ENCODE measurements around the gene C10orf53.

The C10orf53 gene

GRCh38 chr10:49653273-49653929 lies 26.1 kb upstream of the C10orf53 start:
- POLR2A ChIA-PET, result no interaction called here
- no peaks in the 10 kb centered on the region for H3K36me3 ChIP-seq (ENCODE audit: control insufficient read depth in 2 of 2, insufficient read depth in 1 of 2, low read length in 2 of 2)
- CTCF ChIA-PET, result interaction anchor here (0.6 kb wide), 1 partner anchor 19 kb away, joined by 3 read pairs; no protein-coding TSS in a partner anchor
- TF ChIP-seq ZNF362 (tag by site-specific recombination; IDR thresholded peaks at IDR 0.05), result no peak
- TF ChIP-seq REPIN1 (tag by site-specific recombination; IDR thresholded peaks at IDR 0.05; ENCODE audit: low read depth), result no peak
- no peak for TF ChIP-seq ZNF501 (tag by site-specific recombination; IDR thresholded peaks at IDR 0.05)
- no peak for TF ChIP-seq ZNF223 (tag by site-specific recombination; IDR thresholded peaks at IDR 0.05)
- H3K27ac ChIP-seq (ENCODE audit: extremely low read depth, low read depth, low read length), result no peak overlapping the region
- no peaks in the 10 kb centered on the region for H3K9me3 ChIP-seq (ENCODE audit: control insufficient read depth, insufficient read depth, low read depth, low read length)
- no peak overlapping the region for H3K4me3 ChIP-seq (ENCODE audit: low read depth, low read length)
- H3K4me1 ChIP-seq (ENCODE audit: control insufficient read depth, insufficient read depth, low read length), result no peaks in the 10 kb centered on the region

GRCh38 chr10:49654036-49654693 lies 25.3 kb upstream of the C10orf53 start:
- H3K27ac ChIP-seq (ENCODE audit: extremely low read depth, low read depth, low read length), result no peak overlapping the region
- no peaks in the 10 kb centered on the region for H3K36me3 ChIP-seq (ENCODE audit: control insufficient read depth in 2 of 2, insufficient read depth in 1 of 2, low read length in 2 of 2)
- no peaks in the 10 kb centered on the region for H3K9me3 ChIP-seq (ENCODE audit: control insufficient read depth, insufficient read depth, low read depth, low read length)
- ChIA-PET POLR2A (no interaction called here), CTCF (no interaction called here)
- H3K4me3 ChIP-seq (ENCODE audit: low read depth, low read length), result no peak overlapping the region
- no peaks in the 10 kb centered on the region for H3K4me1 ChIP-seq (ENCODE audit: control insufficient read depth, insufficient read depth, low read length)
- TF ChIP-seq ZNF211 (tag by site-specific recombination; IDR thresholded peaks at IDR 0.05; ENCODE audit: low read depth) (no peak), ZNF701 (tag by site-specific recombination; IDR thresholded peaks at IDR 0.05) (no peak), MZF1 (tag by site-specific recombination; IDR thresholded peaks at IDR 0.05; ENCODE audit: borderline replicate concordance) (no peak), YY2 (tag by site-specific recombination; IDR thresholded peaks at IDR 0.05) (no peak), SP2 (tag by site-specific recombination; IDR thresholded peaks at IDR 0.05) (no peak), ZNF175 (tag by site-specific recombination; IDR thresholded peaks at IDR 0.05) (no peak), HOXC10 (CRISPR knock-in tag; IDR thresholded peaks at IDR 0.05) (no peak), ZNF155 (tag by site-specific recombination; IDR thresholded peaks at IDR 0.05) (no peak), ZNF174 (tag by site-specific recombination; IDR thresholded peaks at IDR 0.05) (no peak), ZNF335 (tag by site-specific recombination; conservative IDR thresholded peaks at IDR 0.05) (no peak), ZNF707 (tag by site-specific recombination; IDR thresholded peaks at IDR 0.05) (no peak), RBAK (tag by site-specific recombination; IDR thresholded peaks at IDR 0.05) (no peak), KLF7 (tag by site-specific recombination; IDR thresholded peaks at IDR 0.05; ENCODE audit: borderline replicate concordance) (no peak), ZNF510 (tag by site-specific recombination; IDR thresholded peaks at IDR 0.05; ENCODE audit: insufficient replicate concordance) (no peak), ZBTB6 (tag by site-specific recombination; IDR thresholded peaks at IDR 0.05) (no peak), ZNF221 (tag by site-specific recombination; IDR thresholded peaks at IDR 0.05; ENCODE audit: borderline replicate concordance) (no peak), SP3 (tag by site-specific recombination; IDR thresholded peaks at IDR 0.05) (no peak), CTCF (tag by site-specific recombination; IDR thresholded peaks at IDR 0.05) (no peak), ZNF624 (tag by site-specific recombination; IDR thresholded peaks at IDR 0.05) (no peak), ZNF354C (tag by site-specific recombination; IDR thresholded peaks at IDR 0.05; ENCODE audit: borderline replicate concordance, low read depth) (no peak)
